Neural cell (in vitro differentiated cells): ENCODE measurements around the gene NFAM1. TPM values are rescaled to one million over a fixed set of nuclear protein-coding genes. Genes with fewer than 3 reads are reported as not detected.

Source experiments
- H2AFZ ChIP-seq: fragments of 200-600, 300-800 bp; sonication (generic), shearing (Covaris generic); 2 replicates; pipeline ENCODE4 v1.6.0; 2014; ENCODE audit warnings: low read depth, mild to moderate bottlenecking, antibody characterized with exemption, low read length, moderate library complexity
- H3F3A ChIP-seq: fragments of 200-600 bp; shearing (Covaris generic); 2 replicates; pipeline ENCODE4 v1.6.1; 2016; ENCODE audit warnings: mild to moderate bottlenecking, moderate library complexity, mixed read lengths, antibody characterized with exemption, low read length; ENCODE audit not compliant: insufficient read depth, poor library complexity, severe bottlenecking
- H3K27ac ChIP-seq: fragments of 200-600, 300-800 bp; sonication (generic), shearing (Covaris generic); 2 replicates; pipeline ENCODE4 v1.5.1; 2014; ENCODE audit warnings: mild to moderate bottlenecking, low read length, moderate library complexity
- H3K27me3 ChIP-seq: fragments of 300-800, 200-600 bp; sonication (generic), shearing (Covaris generic); 2 replicates; pipeline ENCODE4 v1.6.0; 2014; ENCODE audit warnings: mild to moderate bottlenecking, low read depth, low read length, moderate library complexity; ENCODE audit not compliant: insufficient read depth
- H3K36me3 ChIP-seq: fragments of 300-800, 200-600 bp; sonication (generic), shearing (Covaris generic); 2 replicates; pipeline ENCODE4 v1.5.1; 2014; ENCODE audit warnings: mild to moderate bottlenecking, antibody characterized with exemption, low read length, moderate library complexity; ENCODE audit not compliant: insufficient read depth
- H3K4me2 ChIP-seq: fragments of 300-800, 200-600 bp; sonication (generic), shearing (Covaris generic); 2 replicates; pipeline ENCODE4 v1.6.0; 2014; ENCODE audit warnings: mild to moderate bottlenecking, low read length
- H3K4me3 ChIP-seq: fragments of 300-800, 200-600 bp; sonication (generic), shearing (Covaris generic); 2 replicates; pipeline ENCODE4 v1.5.1; 2014; ENCODE audit warnings: mild to moderate bottlenecking, low read length, moderate library complexity
- H3K79me2 ChIP-seq: fragments of 200-600 bp; shearing (Covaris generic); replicated peaks from 2 replicates; pipeline ENCODE4 v1.6.0; 2014; ENCODE audit warnings: mild to moderate bottlenecking, low read length, moderate library complexity; ENCODE audit not compliant: insufficient read depth
- H3K9ac ChIP-seq: fragments of 300-800, 200-600 bp; sonication (generic), shearing (Covaris generic); 2 replicates; pipeline ENCODE4 v1.6.1; 2016; ENCODE audit warnings: mild to moderate bottlenecking, low read length, mixed read lengths
- H3K9me2 ChIP-seq: fragments of 200-600 bp; shearing (Covaris generic); 2 replicates; pipeline ENCODE4 v1.6.1; 2016; ENCODE audit warnings: mild to moderate bottlenecking, low read length, mixed read lengths; ENCODE audit not compliant: insufficient read depth
- H3K9me3 ChIP-seq: fragments of 200-600, 300-800 bp; sonication (generic), shearing (Covaris generic); 2 replicates; pipeline ENCODE4 v1.6.1; 2016; ENCODE audit warnings: mild to moderate bottlenecking, mixed run types, low read length, moderate library complexity, mixed read lengths
- H4K20me1 ChIP-seq: fragments of 200-600 bp; shearing (Covaris generic); 2 replicates; pipeline ENCODE4 v1.6.1; 2016; ENCODE audit warnings: mild to moderate bottlenecking, mixed run types; ENCODE audit not compliant: insufficient read depth
- CTCF ChIP-seq: fragments of 450-650 bp; IDR thresholded peaks from 2 replicates; pipeline ENCODE4 v1.5.1; 2014; ENCODE audit warnings: antibody characterized with exemption, mild to moderate bottlenecking, moderate library complexity; ENCODE audit not compliant: poor library complexity, severe bottlenecking
- EP300 ChIP-seq: fragments of 450-650 bp; conservative IDR thresholded peaks from 2 replicates; pipeline ENCODE4 v1.6.1; 2014; ENCODE audit warnings: antibody characterized with exemption, mild to moderate bottlenecking, moderate library complexity; ENCODE audit not compliant: poor library complexity, severe bottlenecking
- EZH2 ChIP-seq: fragments of 200-600, 300-800 bp; shearing (Covaris generic), sonication (generic); IDR thresholded peaks from 2 replicates; pipeline ENCODE4 v1.6.1; 2014; ENCODE audit warnings: antibody characterized with exemption, low read length, borderline replicate concordance, mild to moderate bottlenecking; ENCODE audit not compliant: insufficient read depth, poor library complexity, severe bottlenecking
- MXI1 ChIP-seq: fragments of 450-650 bp; conservative IDR thresholded peaks from 2 replicates; pipeline ENCODE4 v1.6.1; 2014; ENCODE audit warnings: antibody characterized with exemption, mild to moderate bottlenecking; ENCODE audit not compliant: poor library complexity, severe bottlenecking
- POLR2AphosphoS5 ChIP-seq: IDR thresholded peaks from 2 replicates; pipeline ENCODE4 v1.6.1; 2012
- RAD21 ChIP-seq: fragments of 450-650 bp; conservative IDR thresholded peaks from 2 replicates; pipeline ENCODE4 v1.6.1; 2014; ENCODE audit warnings: antibody characterized with exemption, mild to moderate bottlenecking, moderate library complexity
- REST ChIP-seq: IDR thresholded peaks from 2 replicates; pipeline ENCODE4 v1.6.1; 2012; ENCODE audit warnings: borderline replicate concordance
- SMC3 ChIP-seq: fragments of 450-650 bp; conservative IDR thresholded peaks from 2 replicates; pipeline ENCODE4 v1.6.1; 2014; ENCODE audit warnings: antibody characterized with exemption, mild to moderate bottlenecking, moderate library complexity; ENCODE audit not compliant: poor library complexity
- TAF1 ChIP-seq: IDR thresholded peaks from 2 replicates; pipeline ENCODE4 v1.6.1; 2012; ENCODE audit warnings: low read depth
- polyA plus RNA-seq: library from polyadenylated mRNA; depleted of rRNA; stranded (reverse); fragments of >200 nt; gene quantifications from 2 replicates; pipeline ENCODE4 v1.2.3, GENCODE V29; 2014

Gene NFAM1
- polyA plus RNA-seq, 1 donor from 2014 or later: 0.05 TPM

GRCh38 chr22:42446151-42446550 is 13.9 kb upstream of the NFAM1 start:
- H3K4me3 ChIP-seq: no peak overlapping the region
- no peaks in the 10 kb centered on the region for H3K79me2 ChIP-seq
- H3F3A ChIP-seq: no peaks in the 10 kb centered on the region
- H3K27ac ChIP-seq: no peak overlapping the region
- no peaks in the 10 kb centered on the region for H3K9me2 ChIP-seq
- H2AFZ ChIP-seq: no peak overlapping the region
- TF ChIP-seq SMC3: no peak
- no peak for TF ChIP-seq TAF1
- no peak for TF ChIP-seq POLR2AphosphoS5
- TF ChIP-seq CTCF: no peak
- TF ChIP-seq EZH2: no peak
- TF ChIP-seq MXI1: no peak
- TF ChIP-seq RAD21: no peak
- no peak for TF ChIP-seq REST
- TF ChIP-seq EP300: no peak
- no peak overlapping the region for H3K9ac ChIP-seq
- no peaks in the 10 kb centered on the region for H4K20me1 ChIP-seq
- no peak overlapping the region for H3K4me2 ChIP-seq
- no peaks in the 10 kb centered on the region for H3K9me3 ChIP-seq
- no peaks in the 10 kb centered on the region for H3K36me3 ChIP-seq
- H3K27me3 ChIP-seq: no peaks in the 10 kb centered on the region

GRCh38 chr22:42444077-42444904 is 12.1 kb upstream of the NFAM1 start:
- Histone ChIP-seq H3K79me2 (no peaks in the 10 kb centered on the region), H2AFZ (peak overlapping the region; percentile 94), H3K36me3 (no peaks in the 10 kb centered on the region), H3K9ac (peak overlapping the region; percentile 89), H4K20me1 (no peaks in the 10 kb centered on the region), H3F3A (no peaks in the 10 kb centered on the region), H3K9me2 (no peaks in the 10 kb centered on the region), H3K4me2 (peak overlapping the region; percentile 100), H3K4me3 (peak overlapping the region; percentile 65), H3K27me3 (no peaks in the 10 kb centered on the region), H3K27ac (peak overlapping the region; percentile 98), H3K9me3 (no peaks in the 10 kb centered on the region)
- peak; percentile 89 for TF ChIP-seq CTCF
- no peak for TF ChIP-seq EZH2
- TF ChIP-seq RAD21: peak; percentile 89
- peak; percentile 68 for TF ChIP-seq REST
- TF ChIP-seq POLR2AphosphoS5: peak; percentile 36
- TF ChIP-seq SMC3: peak; percentile 87
- TF ChIP-seq MXI1: peak; percentile 35
- peak; percentile 61 for TF ChIP-seq EP300
- peak; percentile 76 for TF ChIP-seq TAF1
